Neutrophil (primary cell): ENCODE results near the gene SOST.

ENCODE experiments used
- H3K27ac ChIP-seq: fragments of 200-600 bp; sonication (generic); 2 replicates; pipeline ENCODE4 v1.5.1; 2016; ENCODE audit warnings: mild to moderate bottlenecking, moderate library complexity
- H3K27me3 ChIP-seq: fragments of 200-600 bp; sonication (generic); 2 replicates; pipeline ENCODE4 v1.6.0; 2016; ENCODE audit warnings: mild to moderate bottlenecking
- H3K36me3 ChIP-seq: fragments of 200-600 bp; sonication (generic); 2 replicates; pipeline ENCODE4 v1.5.1; 2017
- H3K4me1 ChIP-seq, 2 experiments: fragments of 200-600 bp in 1 of 2; sonication (generic) in 1 of 2; 1 replicate in 1 of 2; 2 replicates in 1 of 2; pipeline versions ENCODE4 v1.5.1 to v1.6.1; 2013 to 2016; ENCODE audit warnings: low read depth in 1 of 2, low read length in 1 of 2, mild to moderate bottlenecking in 1 of 2, moderate library complexity in 1 of 2; ENCODE audit not compliant: control insufficient read depth in 1 of 2, insufficient read depth in 1 of 2
- H3K4me3 ChIP-seq, 2 experiments: fragments of 200-600 bp in 1 of 2; sonication (generic) in 1 of 2; 1 replicate in 1 of 2; 2 replicates in 1 of 2; pipeline ENCODE4 v1.5.1; 2013 to 2016; ENCODE audit warnings: low read depth in 1 of 2, low read length in 1 of 2, mild to moderate bottlenecking in 1 of 2, moderate library complexity in 1 of 2
- H3K9me3 ChIP-seq: fragments of 200-600 bp; sonication (generic); 2 replicates; pipeline ENCODE4 v1.5.1; 2016
- CTCF ChIP-seq: fragments of 200-600 bp; sonication (generic); IDR thresholded peaks from 2 replicates; pipeline ENCODE4 v1.5.1; 2016; ENCODE audit warnings: antibody characterized with exemption

SOST gene

GRCh38 chr17:43737722-43738121, 20.9 kb downstream of the SOST start:
- H3K27me3 ChIP-seq: peaks cover 22% of the 10 kb centered on the region
- H3K4me3 ChIP-seq: no peak overlapping the region
- no peaks in the 10 kb centered on the region for H3K36me3 ChIP-seq
- no peak for TF ChIP-seq CTCF
- no peak overlapping the region for H3K27ac ChIP-seq
- no peaks in the 10 kb centered on the region for H3K9me3 ChIP-seq
- no peaks in the 10 kb centered on the region for H3K4me1 ChIP-seq

- TF ChIP-seq CTCF: no peak
- Histone ChIP-seq H3K27me3 (peaks cover 22% of the 10 kb centered on the region), H3K9me3 (no peaks in the 10 kb centered on the region), H3K4me3 (no peak overlapping the region), H3K4me1 (no peaks in the 10 kb centered on the region), H3K36me3 (no peaks in the 10 kb centered on the region), H3K27ac (no peak overlapping the region)
These were observed 22.2 kb downstream of the SOST start for GRCh38 chr17:43736389-43736788.

GRCh38 chr17:43734376-43734775, 24.2 kb downstream of the SOST start:
- H3K4me1 ChIP-seq: no peaks in the 10 kb centered on the region
- H3K36me3 ChIP-seq: no peaks in the 10 kb centered on the region
- H3K27ac ChIP-seq: no peak overlapping the region

GRCh38 chr17:43733956-43734355, 24.6 kb downstream of the SOST start:
- Histone ChIP-seq H3K27me3 (peaks cover 22% of the 10 kb centered on the region), H3K27ac (no peak overlapping the region), H3K36me3 (no peaks in the 10 kb centered on the region), H3K4me3 (no peak overlapping the region), H3K4me1 (no peaks in the 10 kb centered on the region), H3K9me3 (no peaks in the 10 kb centered on the region)
- TF ChIP-seq CTCF: no peak

More at GRCh38 chr17:43734376-43734775, 24.2 kb downstream of the SOST start:
- H3K9me3 ChIP-seq: no peaks in the 10 kb centered on the region
- no peak for TF ChIP-seq CTCF
- H3K27me3 ChIP-seq: peaks cover 22% of the 10 kb centered on the region
- no peak overlapping the region for H3K4me3 ChIP-seq

GRCh38 chr17:43732958-43733357, 25.6 kb downstream of the SOST start:
- TF ChIP-seq CTCF: no peak
- no peaks in the 10 kb centered on the region for H3K36me3 ChIP-seq
- peaks cover 22% of the 10 kb centered on the region for H3K27me3 ChIP-seq
- H3K27ac ChIP-seq: no peak overlapping the region
- H3K9me3 ChIP-seq: no peaks in the 10 kb centered on the region
- H3K4me1 ChIP-seq: no peaks in the 10 kb centered on the region
- no peak overlapping the region for H3K4me3 ChIP-seq

- no peak for TF ChIP-seq CTCF
- Histone ChIP-seq H3K9me3 (no peaks in the 10 kb centered on the region), H3K4me1 (no peaks in the 10 kb centered on the region), H3K4me3 (no peak overlapping the region), H3K27ac (no peak overlapping the region), H3K27me3 (no peaks in the 10 kb centered on the region), H3K36me3 (no peaks in the 10 kb centered on the region)
These were observed 30.5 kb downstream of the SOST start for GRCh38 chr17:43728081-43728480.
